ENCODE results near the gene SLU7.

SLU7 gene

DNA sequence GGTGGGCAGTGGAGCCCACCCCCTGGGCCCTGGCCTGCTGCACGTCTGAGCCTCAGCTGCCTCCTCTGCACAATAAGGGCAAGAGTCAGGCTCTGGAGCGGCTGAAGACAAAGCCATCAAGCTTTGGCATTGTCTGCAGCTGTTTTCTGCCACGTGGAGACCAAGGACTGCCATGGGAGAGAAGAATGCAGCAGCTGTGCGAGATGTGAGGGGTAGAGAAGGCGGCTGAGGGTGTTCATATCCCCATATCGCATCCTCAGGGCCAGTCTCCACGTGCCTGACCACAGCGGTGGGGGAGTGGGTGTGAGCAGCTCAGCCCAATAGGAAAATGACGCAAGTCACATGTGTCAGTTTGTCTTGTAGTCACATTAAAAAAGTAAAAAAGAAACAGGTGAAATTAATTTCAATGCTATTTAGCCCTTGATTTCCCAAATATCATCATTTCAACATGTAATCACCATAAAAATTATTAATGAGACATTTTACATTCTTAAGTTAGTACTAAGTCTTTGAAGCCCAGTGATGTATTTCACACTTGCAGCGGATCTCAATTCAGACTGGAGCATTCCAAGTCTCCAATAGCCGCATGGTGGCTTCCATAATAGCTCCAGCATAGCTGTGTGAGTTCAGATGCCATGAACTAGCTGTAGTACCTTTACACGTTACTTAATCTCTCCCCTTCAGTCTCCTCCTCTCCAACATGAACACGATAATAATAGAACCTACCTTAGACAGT lies 55.1 kb downstream of the SLU7 start:
- no peak for DNase-seq

- DNase-seq = no peak
Measured at GRCh38 chr5:160363211-160363610, 55.7 kb downstream of the SLU7 start.

- no peak for DNase-seq
Measured at GRCh38 chr5:160361624-160362228, 57.2 kb downstream of the SLU7 start.

GRCh38 chr5:160360310-160360709 lies 58.6 kb downstream of the SLU7 start:
- DNase-seq = no peak

- DNase-seq = no peak
Measured at GRCh38 chr5:160359816-160360215, 59.1 kb downstream of the SLU7 start.

GRCh38 chr5:160359242-160359641 lies 59.6 kb downstream of the SLU7 start:
- no peak for DNase-seq

DNA sequence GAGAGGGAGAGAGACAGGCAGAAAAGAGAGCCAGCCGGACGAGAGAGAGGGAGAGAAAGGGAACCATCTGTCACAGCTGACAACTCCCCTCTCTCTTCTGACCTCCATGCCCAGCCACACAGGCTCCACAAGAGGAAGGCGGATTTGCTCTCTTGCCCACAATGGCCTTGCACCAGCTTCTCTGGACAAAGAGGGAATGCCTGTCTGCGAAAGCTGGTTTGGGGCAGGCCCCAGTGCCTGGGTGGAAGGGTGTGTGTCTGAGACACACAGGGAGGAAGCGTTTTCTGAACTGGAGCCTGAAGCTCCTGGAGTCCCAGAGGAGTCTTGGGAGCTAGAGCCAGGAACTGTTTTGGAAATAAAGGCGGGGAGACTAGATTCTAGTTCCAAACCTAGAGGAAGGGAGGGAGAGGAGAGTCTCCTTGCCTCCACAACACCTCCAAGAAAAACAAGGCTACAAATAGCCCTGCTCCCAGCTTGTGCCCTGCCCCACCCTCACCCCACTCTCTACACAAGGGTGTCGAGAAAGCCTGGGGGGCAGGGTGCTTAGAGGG lies 60.9 kb downstream of the SLU7 start:
- no peak for DNase-seq

DNA sequence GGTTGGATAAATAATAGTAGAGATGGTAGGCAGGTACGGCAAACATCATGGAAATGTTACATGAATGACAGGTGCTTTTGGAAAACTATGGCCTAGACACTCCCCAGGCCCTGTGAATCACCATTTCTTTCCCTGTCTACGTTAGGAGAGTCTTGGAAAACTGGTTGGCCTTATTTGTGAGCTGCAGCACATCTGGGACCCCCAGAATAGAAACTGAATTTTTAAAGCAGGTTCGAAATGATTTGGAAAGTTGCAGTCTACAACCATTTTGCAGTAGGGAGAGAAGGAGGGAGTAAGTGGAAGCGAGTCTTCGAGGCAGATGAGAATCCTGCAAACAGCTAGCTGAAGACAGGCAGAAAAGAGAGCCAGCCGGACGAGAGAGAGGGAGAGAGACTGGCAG lies 61.5 kb downstream of the SLU7 start:
- no peak for DNase-seq

- no peak for DNase-seq
Measured at GRCh38 chr5:160356550-160357347, 62.1 kb downstream of the SLU7 start.

- DNase-seq = no peak
Measured at GRCh38 chr5:160354666-160355065, 64.2 kb downstream of the SLU7 start.

DNA sequence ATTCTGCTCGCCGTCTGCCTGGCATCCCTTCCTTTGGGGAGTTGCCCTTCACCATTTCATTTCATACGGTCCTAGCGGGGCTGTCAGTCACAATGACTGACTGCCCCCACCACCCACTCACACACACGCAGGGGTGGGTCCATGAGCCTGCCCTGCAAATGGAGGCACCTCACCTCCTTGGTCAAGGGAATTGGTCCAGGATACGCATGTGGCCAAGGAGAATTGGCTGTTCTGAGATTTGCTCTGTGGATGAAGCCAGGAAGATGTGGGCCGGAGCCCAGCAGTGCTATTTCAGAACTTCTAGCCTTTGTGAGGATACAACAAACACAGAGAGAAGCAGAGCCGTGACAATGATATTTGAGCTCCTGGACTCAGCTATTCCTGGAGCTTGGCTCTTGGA lies 65.5 kb downstream of the SLU7 start:
- no peak for DNase-seq

DNA sequence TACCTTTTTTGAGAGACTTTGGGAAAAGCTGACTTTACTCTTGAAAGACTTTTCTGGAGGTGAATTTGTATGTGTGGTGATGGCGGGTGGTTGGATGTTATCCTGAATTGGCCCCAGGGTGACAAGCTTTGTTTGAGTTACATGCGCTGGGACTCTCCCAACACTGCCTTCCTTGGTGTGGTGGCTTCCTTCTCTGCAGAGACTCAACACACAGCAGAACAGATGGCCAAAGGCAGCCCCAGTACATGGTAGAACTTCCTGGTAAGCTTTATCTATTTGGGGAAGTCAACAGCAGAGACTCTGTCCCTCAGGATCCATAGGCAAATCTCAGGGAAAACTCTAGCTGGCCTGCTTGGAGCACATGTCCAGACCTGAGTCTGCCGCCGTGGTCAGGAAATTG lies 66.6 kb downstream of the SLU7 start:
- DNase-seq = no peak
